Keratinocyte (primary cell): ENCODE data around the gene EEF1AKMT1. TPM values are rescaled to one million over a fixed set of nuclear protein-coding genes. Genes with fewer than 3 reads are reported as not detected.

Experiments
- DNase-seq: peaks from one replicate; pipeline ENCODE4 v3.0.0-alpha.2; 2011; ENCODE audit warnings: low read depth, missing footprints, low spot score
- FAIRE-seq: peaks from 2 replicates; lab custom pipeline; 2011; peaks lifted over from hg19 to GRCh38; lab: Jason Lieb, UNC
- H2AFZ ChIP-seq: 2 replicates; pipeline ENCODE4 v1.6.0; 2012; ENCODE audit warnings: low read length, control low read depth, inconsistent platforms; ENCODE audit not compliant: control insufficient read depth
- H3K27ac ChIP-seq: 2 replicates; pipeline ENCODE4 v1.5.1; 2011; ENCODE audit warnings: low read length; ENCODE audit not compliant: control insufficient read depth, insufficient read depth
- H3K27me3 ChIP-seq: 3 replicates; pipeline ENCODE4 v1.6.0; 2011; ENCODE audit warnings: low read length; ENCODE audit not compliant: control insufficient read depth, insufficient read depth; ENCODE audit errors: extremely low read depth
- H3K36me3 ChIP-seq, 2 experiments: 2 replicates in 1 of 2; 3 replicates in 1 of 2; pipeline ENCODE4 v1.5.1; 2011; ENCODE audit warnings: low read length in 2 of 2, mild to moderate bottlenecking in 1 of 2; ENCODE audit not compliant: control insufficient read depth in 2 of 2, insufficient read depth in 2 of 2; ENCODE audit errors: extremely low read depth in 1 of 2
- H3K4me1 ChIP-seq: 3 replicates; pipeline ENCODE4 v1.5.1; 2011; ENCODE audit warnings: low read length; ENCODE audit not compliant: control insufficient read depth, insufficient read depth; ENCODE audit errors: extremely low read depth
- H3K4me2 ChIP-seq: 3 replicates; pipeline ENCODE4 v1.6.0; 2011; ENCODE audit warnings: low read depth, low read length; ENCODE audit not compliant: control insufficient read depth, insufficient read depth; ENCODE audit errors: extremely low read depth
- H3K4me3 ChIP-seq, 3 experiments: fragments of 200-600 bp in 1 of 3; sonication (generic) in 1 of 3; 2 replicates in 2 of 3; 3 replicates in 1 of 3; pipeline ENCODE4 v1.5.1; 2011 to 2016; ENCODE audit warnings: low read length in 3 of 3, mild to moderate bottlenecking in 3 of 3, control low read depth in 2 of 3, inconsistent platforms in 1 of 3, low read depth in 1 of 3, mixed read lengths in 1 of 3, mixed run types in 1 of 3, moderate library complexity in 1 of 3; ENCODE audit not compliant: control insufficient read depth in 2 of 3, insufficient read depth in 2 of 3; ENCODE audit errors: extremely low read depth in 1 of 3
- H3K79me2 ChIP-seq: 2 replicates; pipeline ENCODE4 v1.6.0; 2012; ENCODE audit warnings: low read length; ENCODE audit not compliant: control insufficient read depth, insufficient read depth
- H3K9ac ChIP-seq: 3 replicates; pipeline ENCODE4 v1.6.0; 2011; ENCODE audit warnings: low read length; ENCODE audit not compliant: control insufficient read depth, insufficient read depth; ENCODE audit errors: extremely low read depth
- H3K9me1 ChIP-seq: 3 replicates; pipeline ENCODE4 v1.6.0; 2011; ENCODE audit warnings: low read length; ENCODE audit not compliant: control insufficient read depth, insufficient read depth; ENCODE audit errors: extremely low read depth
- H3K9me3 ChIP-seq: 2 replicates; pipeline ENCODE4 v1.5.1; 2012; ENCODE audit warnings: low read depth, low read length; ENCODE audit not compliant: control insufficient read depth
- H4K20me1 ChIP-seq: 3 replicates; pipeline ENCODE4 v1.6.0; 2011; ENCODE audit warnings: low read length; ENCODE audit not compliant: control insufficient read depth, insufficient read depth; ENCODE audit errors: extremely low read depth
- CTCF ChIP-seq, 3 experiments: IDR thresholded peaks in 1 of 3; conservative IDR thresholded peaks in 1 of 3; optimal IDR thresholded peaks in 1 of 3; 2 replicates in 2 of 3; 3 replicates in 1 of 3; pipeline versions ENCODE3 to v1.5.1; 2011; ENCODE audit warnings: low read length in 3 of 3, mild to moderate bottlenecking in 3 of 3, moderate library complexity in 2 of 3, control low read depth in 1 of 3, inconsistent platforms in 1 of 3; ENCODE audit not compliant: insufficient read depth in 2 of 3; ENCODE audit errors: extremely low read depth in 1 of 3
- EZH2 ChIP-seq: IDR thresholded peaks from one replicate; pipeline ENCODE4 v1.6.1; 2012; ENCODE audit warnings: inconsistent platforms, mild to moderate bottlenecking, low read length, moderate library complexity
- dilution Hi-C: fragments of 300-500 bp; cut with MboI; formaldehyde crosslinking; loops from one replicate; pipeline ENCODE4 v1.7.0; 2020; ENCODE audit warnings: low sequenced_read_pairs; ENCODE audit not compliant: extremely low pct_ligation_motif_present
- polyA plus RNA-seq, 5 experiments: library from polyadenylated mRNA; depleted of rRNA in 3 of 5; stranded (reverse) in 3 of 5; stranded (forward) in 1 of 5; unstranded in 1 of 5; fragments of >200 nt; gene quantifications; 1 replicate in 1 of 5; 2 replicates in 3 of 5; 3 replicates in 1 of 5; pipeline versions ENCODE4 v1.2.1 to v1.2.3, GENCODE V29; 2011 to 2012; ENCODE audit warnings: missing spikeins in 2 of 5, low read depth in 1 of 5, low replicate concordance in 1 of 5

Gene EEF1AKMT1
- polyA plus RNA-seq, 1 donor (not counting 4 experiments of a cell fraction or from before 2014, with no cell fraction given): 10.1 TPM

- no peaks in the 10 kb centered on the region for H3K27me3 ChIP-seq
- no peak overlapping the region for H3K9ac ChIP-seq
- peaks cover 13% of the 10 kb centered on the region for H3K4me1 ChIP-seq
- H3K36me3 ChIP-seq: peaks cover 4 to 10% of the 10 kb centered on the region in 2 experiments
- DNase-seq: no peak
- no peak overlapping the region for H3K4me3 ChIP-seq
- H4K20me1 ChIP-seq: no peaks in the 10 kb centered on the region
- no peaks in the 10 kb centered on the region for H3K9me3 ChIP-seq
- no peak overlapping the region for H3K27ac ChIP-seq
- no peaks in the 10 kb centered on the region for H3K79me2 ChIP-seq
- TF ChIP-seq CTCF (optimal IDR thresholded peaks at IDR 0.05 in 1 of 3, IDR thresholded peaks at IDR 0.05 in 1 of 3, conservative IDR thresholded peaks at IDR 0.05 in 1 of 3; ENCODE audit: extremely low read depth in 1 of 3, insufficient read depth in 2 of 3, low read length in 3 of 3): no peak
- no peak for FAIRE-seq
- no peaks in the 10 kb centered on the region for H3K9me1 ChIP-seq
- dilution Hi-C loops: no loop called here
- no peak overlapping the region for H2AFZ ChIP-seq
- H3K4me2 ChIP-seq: no peak overlapping the region
Measured at GRCh38 chr13:20798027-20798426, 24.3 kb upstream of the EEF1AKMT1 start.

- dilution Hi-C loops: no loop called here
- no peak overlapping the region for H3K27ac ChIP-seq
- no peak overlapping the region for H2AFZ ChIP-seq
- no peak for FAIRE-seq
- TF ChIP-seq CTCF (optimal IDR thresholded peaks at IDR 0.05 in 1 of 3, IDR thresholded peaks at IDR 0.05 in 1 of 3, conservative IDR thresholded peaks at IDR 0.05 in 1 of 3; ENCODE audit: extremely low read depth in 1 of 3, insufficient read depth in 2 of 3, low read length in 3 of 3): no peak
- TF ChIP-seq EZH2: no peak
- H3K9me3 ChIP-seq: no peaks in the 10 kb centered on the region
- no peak overlapping the region for H3K4me2 ChIP-seq
- peaks cover 4 to 10% of the 10 kb centered on the region in 2 experiments for H3K36me3 ChIP-seq
- peaks cover 13% of the 10 kb centered on the region for H3K4me1 ChIP-seq
- peaks cover under 1% of the 10 kb centered on the region for H3K9me1 ChIP-seq
- H3K79me2 ChIP-seq: no peaks in the 10 kb centered on the region
- H3K9ac ChIP-seq: no peak overlapping the region
- H3K27me3 ChIP-seq: no peaks in the 10 kb centered on the region
- no peaks in the 10 kb centered on the region for H4K20me1 ChIP-seq
- DNase-seq: no peak
- H3K4me3 ChIP-seq: no peak overlapping the region
Measured at GRCh38 chr13:20796791-20797508, 23.2 kb upstream of the EEF1AKMT1 start.
